Measurements from ENCODE around the gene AGO4.
A peak's percentile ranks its signal among the peaks of the same experiment; 100 is the strongest.
"Not testable (repeated sequence)": the region's sequence is repeated elsewhere in the genome, so short reads cannot be mapped to it uniquely, and the experiment has no call there.

AGO4 gene

DNA sequence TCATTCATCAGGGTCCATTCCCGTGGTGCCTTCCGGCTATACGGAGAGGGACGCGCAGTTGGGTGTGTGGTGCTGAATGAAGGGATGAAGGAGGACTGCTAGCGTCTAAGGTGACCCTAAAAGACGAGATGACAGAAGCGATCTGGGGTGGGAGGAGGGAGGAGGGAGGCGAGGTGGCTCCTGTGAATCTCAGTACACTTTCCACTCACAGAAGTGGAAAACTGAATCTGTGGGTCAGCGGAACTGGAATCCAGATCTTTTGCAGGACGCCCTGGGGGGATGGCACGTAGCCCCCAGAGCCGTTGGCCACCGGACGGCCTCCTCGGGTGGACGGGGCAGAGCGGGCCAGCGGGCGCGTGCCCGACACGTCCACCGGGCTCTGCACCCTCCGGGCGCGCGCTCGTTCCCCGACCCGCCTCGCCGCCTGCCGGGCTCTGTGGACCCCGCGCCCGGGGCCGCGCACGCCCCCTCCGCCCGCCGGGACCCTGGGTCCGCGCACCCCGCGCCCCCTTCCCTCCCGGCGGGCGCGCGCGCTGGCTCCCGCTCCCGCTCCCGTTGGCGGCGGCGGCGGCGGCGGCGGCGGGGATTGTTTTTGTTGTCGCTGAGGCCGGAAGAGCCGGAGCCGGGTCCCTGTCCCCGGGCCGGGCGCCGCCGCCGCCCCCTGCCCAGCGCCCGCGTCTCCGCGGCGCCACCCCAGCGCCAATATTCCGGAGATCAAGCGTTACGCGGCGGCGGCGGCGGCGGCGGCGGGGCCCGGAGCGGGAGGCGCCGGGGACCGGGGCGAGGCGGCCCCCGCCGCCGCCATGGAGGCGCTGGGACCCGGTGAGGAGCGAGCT lies at the start of gene AGO4:
Gene AGO4, plus strand, starts transcription at position 403 of the 836 bp plus-strand sequence. Its CDS starts 401 bp downstream, at position 804.
- DNase-seq (ENCODE audit: low read depth) = peak; percentile 29

GRCh38 chr1:35762141-35762540 lies 45.7 kb upstream of the AGO4 start:
- no peak for DNase-seq (ENCODE audit: low read depth)

GRCh38 chr1:35763201-35763600 lies 44.6 kb upstream of the AGO4 start:
- DNase-seq (ENCODE audit: low read depth) = no peak

GRCh38 chr1:35764283-35764682 lies 43.5 kb upstream of the AGO4 start:
- DNase-seq (ENCODE audit: low read depth) = no peak

DNA sequence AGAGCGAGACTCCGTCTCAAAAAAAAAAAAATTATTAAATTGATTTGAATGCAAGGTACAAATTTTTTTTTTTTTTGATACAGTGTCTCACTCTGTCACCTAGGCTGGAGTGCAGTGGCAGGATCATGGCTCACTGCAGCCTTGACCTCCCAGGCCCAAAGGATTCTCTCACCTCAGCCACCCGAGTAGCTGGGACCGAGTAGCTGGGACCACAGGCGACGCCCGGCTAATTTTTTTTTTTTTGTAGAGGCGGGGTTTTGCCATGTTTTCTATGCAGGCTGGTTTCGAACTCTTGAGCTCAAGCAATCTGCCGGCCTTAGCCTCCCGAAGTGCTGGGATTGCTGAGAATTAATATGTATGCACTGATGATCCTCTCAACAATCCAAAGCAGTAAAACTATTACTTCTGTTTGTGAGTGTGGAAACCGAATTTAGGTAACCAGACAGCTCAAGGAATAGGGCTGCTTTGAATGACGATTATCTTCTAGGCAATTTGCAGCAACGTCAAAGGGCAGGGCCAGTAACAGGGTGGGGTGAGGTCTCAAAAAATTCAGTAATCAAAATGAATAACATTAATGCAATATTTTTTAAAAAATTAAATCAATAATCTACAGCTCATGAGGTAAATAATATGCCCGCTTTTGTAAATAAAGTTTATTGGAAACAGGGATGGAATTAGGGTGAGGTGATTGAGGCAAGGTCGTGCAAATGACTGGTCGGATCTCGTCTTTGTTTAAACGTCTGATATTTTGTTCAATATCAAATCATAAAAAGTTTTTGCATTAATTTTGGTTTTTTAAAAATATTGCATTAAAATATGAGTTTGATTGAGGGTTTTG lies 39.2 kb upstream of the AGO4 start:
- no peak for DNase-seq (ENCODE audit: low read depth)

GRCh38 chr1:35769188-35769758 lies 38.5 kb upstream of the AGO4 start:
- peak; percentile 66 for DNase-seq (ENCODE audit: low read depth)

GRCh38 chr1:35773711-35774110 lies 34.1 kb upstream of the AGO4 start:
- no peak for DNase-seq (ENCODE audit: low read depth)

- DNase-seq (ENCODE audit: low read depth) = not testable (repeated sequence)
These were observed 31.6 kb upstream of the AGO4 start for GRCh38 chr1:35776172-35776571.

- no peak for DNase-seq (ENCODE audit: low read depth)
These were observed 30.7 kb upstream of the AGO4 start for GRCh38 chr1:35777109-35777508.

- no peak for DNase-seq (ENCODE audit: low read depth)
These were observed 24.7 kb upstream of the AGO4 start for GRCh38 chr1:35783055-35783583.

DNA sequence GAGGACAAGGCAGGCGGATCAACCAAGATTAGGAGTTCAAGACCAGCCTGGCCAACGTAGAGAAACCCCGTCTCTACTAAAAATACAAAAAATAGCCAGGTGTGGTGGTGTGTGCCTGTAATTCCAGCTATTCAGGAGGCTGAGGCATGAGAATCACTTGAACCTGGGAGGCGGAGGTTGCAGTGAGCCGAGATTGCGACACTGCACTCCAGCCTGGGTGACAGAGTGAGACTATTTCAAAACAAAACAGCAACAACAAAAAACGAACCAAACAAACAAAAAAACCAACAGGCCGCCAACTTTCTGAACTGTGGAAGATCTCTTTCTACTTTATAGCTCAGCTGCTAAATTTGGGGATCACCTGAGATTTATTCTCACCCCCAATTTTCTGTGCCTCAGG lies 23.5 kb upstream of the AGO4 start:
- not testable (repeated sequence) for DNase-seq (ENCODE audit: low read depth)

- DNase-seq (ENCODE audit: low read depth) = no peak
These were observed 19.7 kb upstream of the AGO4 start for GRCh38 chr1:35788139-35788538.

GRCh38 chr1:35790670-35791069 lies 17.1 kb upstream of the AGO4 start:
- DNase-seq (ENCODE audit: low read depth) = no peak

DNA sequence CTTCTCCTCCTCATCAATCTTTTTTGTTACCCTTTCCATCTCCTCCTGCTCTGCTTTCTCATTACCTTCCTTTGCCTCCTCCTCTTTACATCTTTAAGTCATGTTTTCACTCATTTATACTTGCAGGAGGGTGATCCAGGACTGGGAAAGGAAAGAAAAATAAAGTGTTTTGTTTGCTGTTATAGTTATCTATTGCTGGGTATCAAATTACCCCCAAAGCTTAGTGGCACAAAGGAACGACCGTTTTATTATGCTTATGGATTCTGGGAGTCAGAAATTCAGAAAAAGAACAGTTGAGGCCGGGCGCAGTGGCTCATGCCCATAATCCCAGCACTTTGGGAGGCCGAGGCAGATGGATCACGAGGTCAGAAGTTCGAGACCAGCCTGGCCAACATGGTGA lies 12.5 kb upstream of the AGO4 start:
- DNase-seq (ENCODE audit: low read depth) = no peak

DNA sequence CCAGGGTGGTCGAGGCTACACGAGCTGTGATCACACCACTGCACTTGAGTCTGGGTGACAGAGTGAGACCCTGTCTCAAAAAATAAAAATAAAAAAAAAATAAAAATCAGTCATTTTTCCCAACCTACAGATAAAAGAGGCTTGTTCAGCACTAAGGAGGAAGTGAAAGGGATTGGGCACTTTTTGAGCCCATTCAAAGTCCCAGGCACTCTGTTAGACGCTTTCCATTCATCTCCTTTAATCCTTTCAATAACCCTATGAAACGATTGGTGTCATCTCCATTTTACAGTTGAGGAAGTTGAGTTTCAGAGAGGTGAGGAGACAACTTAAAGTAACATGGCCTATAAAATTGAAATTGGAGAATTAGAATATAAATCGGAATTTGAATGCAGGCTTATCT lies 10.4 kb upstream of the AGO4 start:
- DNase-seq (ENCODE audit: low read depth) = no peak

DNA sequence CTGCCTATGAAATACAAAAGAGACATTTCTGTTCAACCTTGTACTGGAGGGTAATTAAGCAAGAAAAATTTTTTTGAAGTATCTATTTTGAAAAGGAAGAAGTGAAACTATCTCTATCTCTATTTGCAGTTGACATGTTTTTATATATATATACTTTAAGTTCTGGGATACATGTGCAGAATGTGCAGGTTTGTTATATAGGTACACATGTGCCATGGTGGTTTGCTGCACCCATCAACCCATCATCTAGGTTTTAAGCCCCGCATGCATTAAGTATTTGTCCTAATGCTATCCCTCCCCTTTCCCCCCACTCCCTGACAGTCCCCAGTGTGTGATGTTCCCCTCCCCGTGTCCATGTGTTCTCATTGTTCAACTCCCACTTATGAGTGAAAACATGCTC lies 9.8 kb upstream of the AGO4 start:
- not testable (repeated sequence) for DNase-seq (ENCODE audit: low read depth)

GRCh38 chr1:35800167-35800887 lies 7.5 kb upstream of the AGO4 start:
- DNase-seq (ENCODE audit: low read depth) = not testable (repeated sequence)

- DNase-seq (ENCODE audit: low read depth) = no peak
These were observed 766 bp downstream of the AGO4 start for GRCh38 chr1:35808450-35809113.

DNA sequence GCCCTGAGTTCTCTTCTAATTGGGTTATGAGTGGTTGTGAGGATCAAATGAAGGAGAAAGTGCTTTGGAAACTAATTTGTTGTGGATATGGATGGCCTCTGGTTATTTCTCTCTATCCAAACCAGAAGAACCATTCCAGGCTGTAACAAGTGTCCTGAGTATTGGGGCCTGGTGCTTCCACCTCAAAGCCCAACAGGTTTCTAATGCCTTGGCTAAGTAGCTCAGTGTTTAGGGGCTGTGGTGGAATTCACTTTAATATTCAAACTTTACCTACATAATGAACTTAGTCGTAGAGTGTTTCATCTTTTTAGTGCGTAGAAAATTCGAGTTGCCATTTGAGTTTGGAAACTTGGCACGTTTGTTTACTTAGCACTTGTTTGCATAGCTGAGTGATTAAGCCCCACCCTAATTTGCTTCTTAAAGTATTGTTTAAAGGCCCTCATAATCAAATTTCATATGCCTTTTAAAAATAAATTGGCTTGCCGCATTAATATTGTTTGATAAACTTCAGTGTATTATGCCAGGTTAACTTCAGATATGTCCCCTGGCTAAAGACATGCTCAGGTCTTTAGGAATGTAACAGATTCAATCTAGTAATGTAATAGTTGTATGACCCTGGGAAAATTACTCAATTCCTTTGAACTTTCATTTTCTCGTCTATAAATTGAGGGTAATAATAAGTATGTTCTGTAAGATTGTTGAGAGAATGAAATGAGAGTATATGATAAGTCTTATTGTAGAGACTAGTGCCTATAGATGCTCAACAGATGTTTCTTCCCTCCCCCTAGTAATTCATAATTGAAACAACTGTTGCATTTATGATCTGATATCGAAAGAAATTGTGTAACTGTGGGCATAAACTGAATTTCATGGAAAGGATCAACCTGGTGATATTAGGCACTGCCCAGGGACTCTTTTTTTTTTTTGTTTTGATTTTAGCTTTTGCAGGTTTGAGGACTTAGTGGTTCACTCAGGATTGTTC lies 1.6 kb downstream of the AGO4 start:
- no peak for DNase-seq (ENCODE audit: low read depth)
